NCI-H2081 treated with DMSO at 0.1 percent for 48 hours (cell line): Measurements from ENCODE around the gene RAB5A.
"Not testable (repeated sequence)": the region's sequence is repeated elsewhere in the genome, so short reads cannot be mapped to it uniquely, and the experiment has no call there.

ENCODE experiments used
- DNase-seq: peaks from one replicate; lab custom pipeline; 2025; lab: John Stamatoyannopoulos, UW

RAB5A gene

DNA sequence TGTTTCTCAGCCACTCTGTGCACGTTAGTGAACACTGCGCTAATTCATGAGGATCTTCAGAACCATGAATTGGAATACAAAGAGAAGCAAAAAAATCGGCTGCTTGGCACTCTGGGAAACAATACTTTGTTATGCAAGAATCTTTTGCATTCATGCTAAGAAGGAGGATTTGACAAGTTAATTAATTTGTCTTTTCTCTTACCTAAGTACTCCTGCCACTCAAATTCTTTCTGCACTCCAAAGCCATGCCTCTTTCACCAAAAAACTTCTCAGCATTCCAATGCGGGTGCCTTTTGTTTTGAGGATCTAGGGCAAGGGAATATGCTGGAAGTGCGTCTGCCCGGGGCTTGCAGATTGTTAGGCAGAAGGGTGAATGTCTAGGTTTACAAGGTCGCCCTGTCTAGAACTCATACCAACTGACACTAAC, 82.0 kb downstream of the RAB5A start:
- DNase-seq = no peak

DNA sequence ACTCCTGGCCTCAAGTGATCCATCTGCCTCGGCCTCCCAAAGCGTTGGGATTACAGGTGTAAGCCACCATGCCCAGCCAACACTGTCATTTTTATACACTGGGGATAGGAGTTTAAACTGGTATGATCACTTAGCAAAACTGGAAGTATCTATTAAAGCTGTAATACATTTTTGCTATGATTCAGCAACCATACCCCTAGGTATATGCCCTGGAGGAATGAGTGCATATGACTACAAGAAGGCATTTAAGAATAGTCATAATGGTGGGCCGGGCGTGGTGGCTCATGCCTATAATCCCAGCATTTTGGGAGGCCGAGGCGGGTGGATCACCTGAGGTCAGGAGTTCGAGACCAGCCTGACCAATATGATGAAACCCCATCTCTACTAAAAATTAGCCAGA, 85.0 kb downstream of the RAB5A start:
- DNase-seq = not testable (repeated sequence)
